KG1 (cell line): ENCODE results near the gene ZNF718.
A peak's percentile ranks its signal among the peaks of the same experiment; 100 is the strongest.
"Not testable (repeated sequence)": the region's sequence is repeated elsewhere in the genome, so short reads cannot be mapped to it uniquely, and the experiment has no call there.

Experiments
- DNase-seq: peaks from one replicate; lab custom pipeline; 2025; lab: John Stamatoyannopoulos, UW

The ZNF718 gene

GRCh38 chr4:161496-162284 is 37.4 kb downstream of the ZNF718 start:
- DNase-seq = no peak

- DNase-seq = not testable (repeated sequence)
Measured at GRCh38 chr4:169640-170039, 45.3 kb downstream of the ZNF718 start.

- DNase-seq = not testable (repeated sequence)
Measured at GRCh38 chr4:171318-171717, 47.0 kb downstream of the ZNF718 start.

GRCh38 chr4:173666-174314 is 49.5 kb downstream of the ZNF718 start:
- no peak for DNase-seq

GRCh38 chr4:175986-176385 is 51.7 kb downstream of the ZNF718 start:
- DNase-seq = no peak

- DNase-seq = no peak
Measured at GRCh38 chr4:176995-177394, 52.7 kb downstream of the ZNF718 start.

GRCh38 chr4:182225-182624 is 57.9 kb downstream of the ZNF718 start:
- not testable (repeated sequence) for DNase-seq

GRCh38 chr4:188091-188490 is 63.8 kb downstream of the ZNF718 start:
- DNase-seq = no peak

- not testable (repeated sequence) for DNase-seq
Measured at GRCh38 chr4:195159-195558, 70.9 kb downstream of the ZNF718 start.

GRCh38 chr4:200936-201335 is 76.6 kb downstream of the ZNF718 start:
- DNase-seq = no peak

- not testable (repeated sequence) for DNase-seq
Measured at GRCh38 chr4:202822-203221, 78.5 kb downstream of the ZNF718 start.

- DNase-seq = no peak
Measured at GRCh38 chr4:205097-205756, 80.9 kb downstream of the ZNF718 start.

- no peak for DNase-seq
Measured at GRCh38 chr4:206054-206453, 81.8 kb downstream of the ZNF718 start.

- DNase-seq = not testable (repeated sequence)
Measured at GRCh38 chr4:208416-209096, 84.3 kb downstream of the ZNF718 start.

GRCh38 chr4:211033-211511 is 86.8 kb downstream of the ZNF718 start:
- DNase-seq = peak; percentile 51

- no peak for DNase-seq
Measured at GRCh38 chr4:212438-213188, 88.3 kb downstream of the ZNF718 start.

GRCh38 chr4:213189-213535 is 88.9 kb downstream of the ZNF718 start:
- not testable (repeated sequence) for DNase-seq
